Liver (tissue), 9 donors: ENCODE results near the gene RETSAT. TPM values are rescaled to one million over a fixed set of nuclear protein-coding genes. Genes with fewer than 3 reads are reported as not detected.
"Not testable (repeated sequence)": the region's sequence is repeated elsewhere in the genome, so short reads cannot be mapped to it uniquely, and the experiment has no call there.

ENCODE experiments used
- DNase-seq: peaks from one replicate; pipeline ENCODE4 v3.0.0-alpha.2; 2017; ENCODE audit warnings: low spot score
- H3K27ac ChIP-seq, 2 donors: one replicate each; pipeline ENCODE4 v1.7.0; 2013; ENCODE audit warnings: inconsistent platforms in 2 of 2, low read length in 2 of 2, control low read depth in 1 of 2, low read depth in 1 of 2, mild to moderate bottlenecking in 1 of 2
- H3K27me3 ChIP-seq, 4 donors: one replicate each; pipeline versions ENCODE4 v1.6.1 to v1.7.0; 2013; ENCODE audit warnings: low read length in 3 of 4, inconsistent platforms in 1 of 4, mild to moderate bottlenecking in 1 of 4, moderate library complexity in 1 of 4; ENCODE audit not compliant: control insufficient read depth in 4 of 4, insufficient read depth in 4 of 4
- H3K36me3 ChIP-seq, 4 donors: one replicate each; pipeline versions ENCODE4 v1.6.1 to v1.7.0; 2013; ENCODE audit warnings: low read length in 3 of 4, mild to moderate bottlenecking in 3 of 4, low read depth in 1 of 4, moderate library complexity in 1 of 4; ENCODE audit not compliant: control insufficient read depth in 4 of 4, insufficient read depth in 3 of 4
- H3K4me1 ChIP-seq, 4 donors: one replicate each; pipeline versions ENCODE4 v1.6.1 to v1.7.0; 2013; ENCODE audit warnings: low read length in 3 of 4, mild to moderate bottlenecking in 3 of 4, moderate library complexity in 1 of 4; ENCODE audit not compliant: control insufficient read depth in 4 of 4, insufficient read depth in 4 of 4
- H3K4me3 ChIP-seq, 3 donors: one replicate each; pipeline versions ENCODE4 v1.6.1 to v1.7.0; 2013; ENCODE audit warnings: low read length in 3 of 3, control low read depth in 1 of 3, low read depth in 1 of 3, mild to moderate bottlenecking in 1 of 3
- H3K9ac ChIP-seq, 2 donors: one replicate each; pipeline ENCODE4 v1.7.0; 2013; ENCODE audit warnings: low read length in 2 of 2, mild to moderate bottlenecking in 2 of 2, moderate library complexity in 2 of 2, control low read depth in 1 of 2, low read depth in 1 of 2
- H3K9me3 ChIP-seq, 4 donors: one replicate each; pipeline versions ENCODE4 v1.6.1 to v1.7.0; 2013; ENCODE audit warnings: low read length in 3 of 4; ENCODE audit not compliant: control insufficient read depth in 4 of 4
- EGR1 ChIP-seq, 2 donors: IDR thresholded peaks; 2 replicates each; pipeline ENCODE4 v1.6.1; 2016 to 2018; ENCODE audit warnings: antibody characterized with exemption in 2 of 2, low read depth in 2 of 2
- FOXA1 ChIP-seq: IDR thresholded peaks from 2 replicates; pipeline ENCODE4 v1.6.1; 2016; ENCODE audit warnings: antibody characterized with exemption
- FOXA2 ChIP-seq: IDR thresholded peaks from 2 replicates; pipeline ENCODE4 v1.6.1; 2016; ENCODE audit warnings: antibody characterized with exemption
- GABPA ChIP-seq, 2 donors: IDR thresholded peaks in 1 of 2; conservative IDR thresholded peaks in 1 of 2; 2 replicates each; pipeline ENCODE4 v1.6.1; 2016; ENCODE audit warnings: antibody characterized with exemption in 2 of 2, mild to moderate bottlenecking in 1 of 2, moderate library complexity in 1 of 2
- HNF4G ChIP-seq: IDR thresholded peaks from 2 replicates; pipeline ENCODE4 v1.6.1; 2016; ENCODE audit warnings: antibody characterized with exemption
- JUND ChIP-seq, 2 donors: IDR thresholded peaks; 2 replicates each; pipeline ENCODE4 v1.6.1; 2016; ENCODE audit warnings: antibody characterized with exemption in 2 of 2
- NR2F2 ChIP-seq: IDR thresholded peaks from 2 replicates; pipeline ENCODE4 v1.6.1; 2016; ENCODE audit warnings: antibody characterized with exemption
- RAD21 ChIP-seq, 2 donors: IDR thresholded peaks; 2 replicates each; pipeline ENCODE4 v1.6.1; 2016; ENCODE audit warnings: antibody characterized with exemption in 2 of 2, mild to moderate bottlenecking in 2 of 2
- SP1 ChIP-seq: IDR thresholded peaks from 2 replicates; pipeline ENCODE4 v1.6.1; 2018; ENCODE audit warnings: antibody characterized with exemption, mild to moderate bottlenecking
- YY1 ChIP-seq: IDR thresholded peaks from 2 replicates; pipeline ENCODE4 v1.6.1; 2016; ENCODE audit warnings: antibody characterized with exemption, mild to moderate bottlenecking
- WGBS: extraction: QIAGEN DNeasy Blood & Tissue Kit; methylation state at CpG from one replicate; pipeline ENCODE4 v1.1.7; 2013; 5-methylcytosine and 5-hydroxymethylcytosine counted together
- polyA plus RNA-seq, 2 donors: library from polyadenylated mRNA; stranded (reverse) in 1 of 2; unstranded in 1 of 2; fragments of 200-250 nt in 1 of 2; fragments of >200 nt in 1 of 2; fragmentation: Nextera tagmentation in 1 of 2; extraction: Ambion mirVana in 1 of 2; gene quantifications; one replicate each; pipeline versions ENCODE4 v1.2.1 to v1.2.3, GENCODE V29; 2013 to 2015
- total RNA-seq, 2 donors: library from RNA; depleted of rRNA; stranded (reverse); fragments of >200 nt; gene quantifications; one replicate each; pipeline ENCODE4 v1.2.3, GENCODE V29; 2014
- TF ChIP-seq, protein P1 (sequence below): IDR thresholded peaks from 2 replicates; pipeline ENCODE4 v1.6.1; 2016; ENCODE audit warnings: antibody characterized with exemption
- TF ChIP-seq, protein P2 (sequence below): IDR thresholded peaks from 2 replicates; pipeline ENCODE4 v1.6.1; 2016; ENCODE audit warnings: antibody characterized with exemption
- TF ChIP-seq, protein P3 (sequence below): IDR thresholded peaks from 2 replicates; pipeline ENCODE4 v1.6.1; 2016; ENCODE audit warnings: antibody characterized with exemption
- TF ChIP-seq, protein P4 (sequence below): IDR thresholded peaks from 2 replicates; pipeline ENCODE4 v1.6.1; 2016; ENCODE audit warnings: antibody characterized with exemption, mild to moderate bottlenecking
- donor health status: healthy.
- donor health status: healthy.
- donor health status: healthy.
- donor health status: healthy.
- donor health status: healthy.

RETSAT gene
- total and polyA plus RNA-seq, 4 donors = 22.8 to 101 (median 70.7) TPM

DNA sequence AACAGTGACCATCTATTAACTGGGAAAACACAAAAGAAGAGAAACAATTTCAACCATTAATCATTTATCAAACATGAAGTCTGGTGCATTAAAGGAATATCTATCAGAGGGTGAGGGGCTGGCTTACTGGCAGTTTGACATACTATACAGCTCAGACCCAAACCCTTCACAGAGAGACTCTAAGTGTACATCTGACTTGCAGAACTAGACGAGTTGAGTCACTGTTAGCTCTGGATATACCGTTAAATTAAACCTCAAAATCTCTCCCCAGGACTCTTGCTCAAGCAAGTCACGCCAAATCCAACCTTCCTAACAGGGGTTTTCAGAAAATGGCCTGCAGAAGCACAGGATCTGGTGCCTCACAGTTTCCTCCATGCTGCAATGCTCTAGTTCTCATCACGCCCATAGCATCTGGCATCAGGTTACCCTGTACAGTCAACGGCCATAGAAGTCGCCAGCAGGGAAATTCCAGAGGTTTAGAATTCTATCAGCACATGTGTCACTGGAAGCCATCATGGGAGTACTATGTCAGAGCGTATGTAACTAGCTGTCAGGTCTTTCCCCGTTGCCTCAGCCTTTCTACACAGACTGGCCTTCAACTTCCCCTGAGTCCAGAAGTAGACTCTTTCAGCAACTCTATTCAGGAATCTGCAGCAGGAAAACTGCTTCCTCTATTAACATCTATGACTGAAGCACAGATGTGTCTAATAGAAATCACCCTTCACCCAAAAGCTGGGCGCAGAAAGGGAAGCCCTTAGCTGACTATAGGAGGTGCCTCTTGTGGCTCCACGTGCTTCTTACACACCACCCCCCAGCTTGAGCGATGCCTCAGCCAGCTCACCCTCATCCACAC lies 35.9 kb downstream of the RETSAT start:
- Histone ChIP-seq H3K27me3 (no peaks in the 10 kb centered on the region), H3K4me3 (no peak overlapping the region), H3K9me3 (no peaks in the 10 kb centered on the region), H3K36me3 (peaks cover 5 to 56% (median 46%) of the 10 kb centered on the region in 4 donors), H3K4me1 (peaks cover 0 to 8% (median 7%) of the 10 kb centered on the region in 4 donors), H3K27ac (no peak overlapping the region), H3K9ac (no peak overlapping the region)
- no peak for TF ChIP-seq RAD21 (IDR thresholded peaks at IDR 0.05)
- TF ChIP-seq, protein P1, sequence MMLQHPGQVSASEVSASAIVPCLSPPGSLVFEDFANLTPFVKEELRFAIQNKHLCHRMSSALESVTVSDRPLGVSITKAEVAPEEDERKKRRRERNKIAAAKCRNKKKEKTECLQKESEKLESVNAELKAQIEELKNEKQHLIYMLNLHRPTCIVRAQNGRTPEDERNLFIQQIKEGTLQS = no peak
- TF ChIP-seq, protein P2, sequence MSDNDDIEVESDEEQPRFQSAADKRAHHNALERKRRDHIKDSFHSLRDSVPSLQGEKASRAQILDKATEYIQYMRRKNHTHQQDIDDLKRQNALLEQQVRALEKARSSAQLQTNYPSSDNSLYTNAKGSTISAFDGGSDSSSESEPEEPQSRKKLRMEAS = no peak
- WGBS = 85% methylated on average over 11 of the region's 11 CpGs
- DNase-seq = no peak

DNA sequence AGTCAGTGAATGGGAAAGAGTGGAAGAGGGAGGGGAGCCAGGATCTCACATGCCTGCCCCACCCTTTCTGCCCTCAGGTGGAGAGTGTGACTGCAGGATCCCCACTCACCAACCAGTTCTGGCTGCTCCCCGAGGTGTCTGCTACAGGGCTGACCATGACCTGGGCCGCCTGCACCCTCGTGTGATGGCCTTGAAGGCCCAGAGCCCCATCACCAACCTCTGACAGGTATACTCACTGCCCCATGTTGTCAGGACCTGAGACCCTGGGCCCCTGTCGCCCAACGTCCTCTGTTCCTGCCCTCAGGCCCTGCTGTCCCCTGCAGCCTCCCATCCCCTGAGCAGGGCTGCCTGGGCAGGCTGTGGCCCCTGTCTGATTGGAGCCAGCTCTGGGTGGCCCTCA lies 38.4 kb downstream of the RETSAT start:
- not testable (repeated sequence) for H3K9me3 ChIP-seq, H3K27ac ChIP-seq, H3K4me3 ChIP-seq, H3K27me3 ChIP-seq, H3K4me1 ChIP-seq, DNase-seq, H3K9ac ChIP-seq
- 94% methylated on average over 5 of the region's 5 CpGs for whole genome bisulfite sequencing
- peaks cover 5 to 44% (median 32%) of the 10 kb centered on the region in 4 donors for H3K36me3 ChIP-seq

DNA sequence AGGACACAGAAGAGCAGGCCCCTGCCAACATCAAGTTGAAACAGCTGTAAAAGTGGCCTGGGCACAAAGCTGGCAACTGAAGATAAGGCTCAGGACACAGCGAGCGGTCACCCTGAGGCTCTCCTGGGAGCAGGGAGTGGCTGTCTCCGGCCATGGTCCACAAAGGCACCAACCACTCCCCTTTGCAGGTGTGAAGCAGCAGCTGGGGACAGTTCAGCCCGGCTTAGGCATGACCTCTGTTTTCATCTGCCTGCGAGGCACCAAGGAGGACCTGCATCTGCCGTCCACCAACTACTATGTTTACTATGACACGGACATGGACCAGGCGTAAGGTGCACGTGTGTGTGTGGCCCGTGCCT lies 39.5 kb downstream of the RETSAT start:
- H3K4me3 ChIP-seq = no peak overlapping the region
- TF ChIP-seq GABPA (IDR thresholded peaks at IDR 0.05 in 1 of 2, conservative IDR thresholded peaks at IDR 0.05 in 1 of 2) (no peak), NR2F2 (no peak), SP1 (no peak), FOXA2 (no peak), JUND (IDR thresholded peaks at IDR 0.05) (no peak), FOXA1 (no peak), HNF4G (no peak), YY1 (no peak), RAD21 (IDR thresholded peaks at IDR 0.05) (no peak), EGR1 (IDR thresholded peaks at IDR 0.05; ENCODE audit: low read depth in 2 of 2) (no peak)
- TF ChIP-seq, protein P3, sequence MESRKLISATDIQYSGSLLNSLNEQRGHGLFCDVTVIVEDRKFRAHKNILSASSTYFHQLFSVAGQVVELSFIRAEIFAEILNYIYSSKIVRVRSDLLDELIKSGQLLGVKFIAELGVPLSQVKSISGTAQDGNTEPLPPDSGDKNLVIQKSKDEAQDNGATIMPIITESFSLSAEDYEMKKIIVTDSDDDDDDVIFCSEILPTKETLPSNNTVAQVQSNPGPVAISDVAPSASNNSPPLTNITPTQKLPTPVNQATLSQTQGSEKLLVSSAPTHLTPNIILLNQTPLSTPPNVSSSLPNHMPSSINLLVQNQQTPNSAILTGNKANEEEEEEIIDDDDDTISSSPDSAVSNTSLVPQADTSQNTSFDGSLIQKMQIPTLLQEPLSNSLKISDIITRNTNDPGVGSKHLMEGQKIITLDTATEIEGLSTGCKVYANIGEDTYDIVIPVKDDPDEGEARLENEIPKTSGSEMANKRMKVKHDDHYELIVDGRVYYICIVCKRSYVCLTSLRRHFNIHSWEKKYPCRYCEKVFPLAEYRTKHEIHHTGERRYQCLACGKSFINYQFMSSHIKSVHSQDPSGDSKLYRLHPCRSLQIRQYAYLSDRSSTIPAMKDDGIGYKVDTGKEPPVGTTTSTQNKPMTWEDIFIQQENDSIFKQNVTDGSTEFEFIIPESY = no peak
- TF ChIP-seq, protein P4, sequence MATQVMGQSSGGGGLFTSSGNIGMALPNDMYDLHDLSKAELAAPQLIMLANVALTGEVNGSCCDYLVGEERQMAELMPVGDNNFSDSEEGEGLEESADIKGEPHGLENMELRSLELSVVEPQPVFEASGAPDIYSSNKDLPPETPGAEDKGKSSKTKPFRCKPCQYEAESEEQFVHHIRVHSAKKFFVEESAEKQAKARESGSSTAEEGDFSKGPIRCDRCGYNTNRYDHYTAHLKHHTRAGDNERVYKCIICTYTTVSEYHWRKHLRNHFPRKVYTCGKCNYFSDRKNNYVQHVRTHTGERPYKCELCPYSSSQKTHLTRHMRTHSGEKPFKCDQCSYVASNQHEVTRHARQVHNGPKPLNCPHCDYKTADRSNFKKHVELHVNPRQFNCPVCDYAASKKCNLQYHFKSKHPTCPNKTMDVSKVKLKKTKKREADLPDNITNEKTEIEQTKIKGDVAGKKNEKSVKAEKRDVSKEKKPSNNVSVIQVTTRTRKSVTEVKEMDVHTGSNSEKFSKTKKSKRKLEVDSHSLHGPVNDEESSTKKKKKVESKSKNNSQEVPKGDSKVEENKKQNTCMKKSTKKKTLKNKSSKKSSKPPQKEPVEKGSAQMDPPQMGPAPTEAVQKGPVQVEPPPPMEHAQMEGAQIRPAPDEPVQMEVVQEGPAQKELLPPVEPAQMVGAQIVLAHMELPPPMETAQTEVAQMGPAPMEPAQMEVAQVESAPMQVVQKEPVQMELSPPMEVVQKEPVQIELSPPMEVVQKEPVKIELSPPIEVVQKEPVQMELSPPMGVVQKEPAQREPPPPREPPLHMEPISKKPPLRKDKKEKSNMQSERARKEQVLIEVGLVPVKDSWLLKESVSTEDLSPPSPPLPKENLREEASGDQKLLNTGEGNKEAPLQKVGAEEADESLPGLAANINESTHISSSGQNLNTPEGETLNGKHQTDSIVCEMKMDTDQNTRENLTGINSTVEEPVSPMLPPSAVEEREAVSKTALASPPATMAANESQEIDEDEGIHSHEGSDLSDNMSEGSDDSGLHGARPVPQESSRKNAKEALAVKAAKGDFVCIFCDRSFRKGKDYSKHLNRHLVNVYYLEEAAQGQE = no peak
- 87% methylated on average over 10 of the region's 10 CpGs for WGBS
- H3K36me3 ChIP-seq = peaks cover 5 to 34% (median 26%) of the 10 kb centered on the region in 4 donors
- H3K4me1 ChIP-seq = peaks cover 0 to 2% (median 0%) of the 10 kb centered on the region in 4 donors
- no peak overlapping the region for H3K27ac ChIP-seq
- DNase-seq = no peak
- no peaks in the 10 kb centered on the region for H3K27me3 ChIP-seq
- no peaks in the 10 kb centered on the region for H3K9me3 ChIP-seq
- no peak overlapping the region for H3K9ac ChIP-seq
